GM12891 (cell line): ENCODE measurements around the gene LIN28A.

Experiments
- DNase-seq: peaks from one replicate; pipeline ENCODE4 v3.0.0; 2011; ENCODE audit warnings: low spot score; ENCODE audit not compliant: insufficient read length
- FAIRE-seq: peaks from 2 replicates; lab custom pipeline; 2011; peaks lifted over from hg19 to GRCh38; lab: Jason Lieb, UNC
- PAX5 ChIP-seq: IDR thresholded peaks from 2 replicates; pipeline ENCODE4 v1.6.1; 2011; ENCODE audit warnings: low read length, moderate library complexity, mild to moderate bottlenecking; ENCODE audit not compliant: insufficient read depth, severe bottlenecking
- POLR2A ChIP-seq: IDR thresholded peaks from 2 replicates; pipeline ENCODE4 v1.6.1; 2011; ENCODE audit warnings: low read depth, low read length, control low read depth
- POLR2AphosphoS5 ChIP-seq: IDR thresholded peaks from 2 replicates; pipeline ENCODE4 v1.6.1; 2011; ENCODE audit warnings: low read depth, low read length, control low read depth
- POU2F2 ChIP-seq: IDR thresholded peaks from 2 replicates; pipeline ENCODE4 v1.6.1; 2011; ENCODE audit warnings: low read depth, mild to moderate bottlenecking, control low read depth, low read length, moderate library complexity
- SPI1 ChIP-seq: IDR thresholded peaks from 2 replicates; pipeline ENCODE4 v1.6.1; 2011; ENCODE audit warnings: low read depth, low read length, control low read depth
- TAF1 ChIP-seq: IDR thresholded peaks from 2 replicates; pipeline ENCODE4 v1.6.1; 2011; ENCODE audit warnings: low read depth, low read length, control low read depth

Gene LIN28A

GRCh38 chr1:26388791-26389445 lies 21.7 kb upstream of the LIN28A start:
- no peak for DNase-seq
- no peak for TF ChIP-seq TAF1
- no peak for TF ChIP-seq SPI1
- no peak for TF ChIP-seq POLR2AphosphoS5
- TF ChIP-seq PAX5: no peak
- no peak for TF ChIP-seq POU2F2
- no peak for TF ChIP-seq POLR2A
- no peak for FAIRE-seq

- TF ChIP-seq PAX5 (no peak), POLR2AphosphoS5 (no peak), POLR2A (no peak), POU2F2 (no peak), TAF1 (no peak), SPI1 (no peak)
- no peak for FAIRE-seq
Observed at GRCh38 chr1:26389604-26390247, 20.9 kb upstream of the LIN28A start.

GRCh38 chr1:26391450-26391849 lies 19.2 kb upstream of the LIN28A start:
- DNase-seq (no peak), FAIRE-seq (peak; percentile 69)
- TF ChIP-seq PAX5 (no peak), POLR2A (no peak), TAF1 (no peak), POU2F2 (no peak), SPI1 (no peak), POLR2AphosphoS5 (no peak)

More at GRCh38 chr1:26389604-26390247, 20.9 kb upstream of the LIN28A start:
- DNase-seq: no peak

GRCh38 chr1:26395754-26396153 lies 14.9 kb upstream of the LIN28A start:
- no peak for TF ChIP-seq SPI1
- TF ChIP-seq TAF1: no peak
- no peak for TF ChIP-seq POLR2AphosphoS5
- no peak for TF ChIP-seq POU2F2
- TF ChIP-seq POLR2A: no peak
- TF ChIP-seq PAX5: no peak
- FAIRE-seq: no peak
- DNase-seq: no peak

GRCh38 chr1:26399034-26399433 lies 11.6 kb upstream of the LIN28A start:
- no peak for TF ChIP-seq SPI1
- no peak for TF ChIP-seq POLR2A
- TF ChIP-seq PAX5: no peak
- no peak for TF ChIP-seq TAF1
- TF ChIP-seq POU2F2: no peak
- TF ChIP-seq POLR2AphosphoS5: no peak
- no peak for FAIRE-seq
- DNase-seq: no peak

GRCh38 chr1:26401891-26402290 lies 8.7 kb upstream of the LIN28A start:
- FAIRE-seq (no peak), DNase-seq (no peak)
- TF ChIP-seq POLR2AphosphoS5: no peak
- TF ChIP-seq TAF1: no peak
- no peak for TF ChIP-seq POU2F2

GRCh38 chr1:26403656-26404055 lies 7.0 kb upstream of the LIN28A start:
- TF ChIP-seq SPI1: no peak
- TF ChIP-seq POLR2AphosphoS5: no peak
- no peak for TF ChIP-seq PAX5
- TF ChIP-seq POU2F2: no peak
- no peak for TF ChIP-seq TAF1
- TF ChIP-seq POLR2A: no peak
- FAIRE-seq (no peak), DNase-seq (no peak)

GRCh38 chr1:26404641-26405040 lies 6.0 kb upstream of the LIN28A start:
- no peak for TF ChIP-seq POLR2A
- no peak for TF ChIP-seq POLR2AphosphoS5
- no peak for TF ChIP-seq PAX5
- TF ChIP-seq TAF1: no peak
- TF ChIP-seq SPI1: no peak
- TF ChIP-seq POU2F2: no peak
- FAIRE-seq (no peak), DNase-seq (no peak)

GRCh38 chr1:26405281-26405915 lies 5.2 kb upstream of the LIN28A start:
- FAIRE-seq (no peak), DNase-seq (no peak)
- TF ChIP-seq POU2F2 (no peak), POLR2A (no peak), PAX5 (no peak), POLR2AphosphoS5 (no peak), SPI1 (no peak), TAF1 (no peak)
